Ishikawa (cell line): ENCODE data around the gene PSMG3.
A peak's percentile ranks its signal among the peaks of the same experiment; 100 is the strongest.

Experiments used
- CEBPB ChIP-seq: IDR thresholded peaks from 2 replicates; pipeline ENCODE4 v1.6.1; 2012
- CREB1 ChIP-seq: IDR thresholded peaks from 2 replicates; pipeline ENCODE4 v1.6.1; 2012; ENCODE audit warnings: low read depth
- EGR1 ChIP-seq: IDR thresholded peaks from 2 replicates; pipeline ENCODE4 v1.6.1; 2012
- EP300 ChIP-seq: IDR thresholded peaks from 2 replicates; pipeline ENCODE4 v1.6.1; 2012; ENCODE audit warnings: borderline replicate concordance
- FOXM1 ChIP-seq: IDR thresholded peaks from 2 replicates; pipeline ENCODE4 v1.6.1; 2012; ENCODE audit warnings: low read depth, borderline replicate concordance
- MAX ChIP-seq: IDR thresholded peaks from 2 replicates; pipeline ENCODE4 v1.6.1; 2012
- NFIC ChIP-seq: IDR thresholded peaks from 2 replicates; pipeline ENCODE4 v1.6.1; 2012
- RAD21 ChIP-seq: IDR thresholded peaks from 2 replicates; pipeline ENCODE4 v1.6.1; 2012; ENCODE audit warnings: low read depth
- REST ChIP-seq: IDR thresholded peaks from 2 replicates; pipeline ENCODE4 v1.6.1; 2012; ENCODE audit warnings: low read depth, mild to moderate bottlenecking
- TAF1 ChIP-seq: IDR thresholded peaks from 2 replicates; pipeline ENCODE4 v1.6.1; 2012; ENCODE audit warnings: low read depth, mild to moderate bottlenecking
- TCF12 ChIP-seq: IDR thresholded peaks from 2 replicates; pipeline ENCODE4 v1.6.1; 2012; ENCODE audit warnings: low read depth
- TEAD4 ChIP-seq: IDR thresholded peaks from 2 replicates; pipeline ENCODE4 v1.6.1; 2012
- USF1 ChIP-seq: IDR thresholded peaks from 2 replicates; pipeline ENCODE4 v1.6.1; 2012
- YY1 ChIP-seq: IDR thresholded peaks from 2 replicates; pipeline ENCODE4 v1.6.1; 2012; ENCODE audit warnings: low read depth
- ZBTB7A ChIP-seq: IDR thresholded peaks from 2 replicates; pipeline ENCODE4 v1.6.1; 2012; ENCODE audit warnings: low read depth

Gene PSMG3

GRCh38 chr7:1539181-1539881 is 30.5 kb downstream of the PSMG3 start:
- TF ChIP-seq ZBTB7A, result 0 out of 2 replicates have a peak, but pooled peaks have one; percentile 25
- TF ChIP-seq CREB1, result no peak

- no peak for TF ChIP-seq RAD21
- TF ChIP-seq REST, result peak; percentile 49; the same call in 1 of the 2 replicates
- no peak for TF ChIP-seq CEBPB
- no peak for TF ChIP-seq USF1
Measured at GRCh38 chr7:1538544-1539180, 31.2 kb downstream of the PSMG3 start.

- no peak for TF ChIP-seq CREB1
- peak; percentile 63 for TF ChIP-seq EGR1
- TF ChIP-seq EP300, result no peak
- peak; percentile 12; the same call in 1 of the 2 replicates for TF ChIP-seq TAF1
- TF ChIP-seq RAD21, result no peak
- TF ChIP-seq FOXM1, result no peak
- 0 out of 2 replicates have a peak, but pooled peaks have one; percentile 11 for TF ChIP-seq USF1
- no peak for TF ChIP-seq YY1
- TF ChIP-seq REST, result no peak
- TF ChIP-seq CEBPB, result no peak
- TF ChIP-seq MAX, result no peak; the same call in 1 of the 2 replicates
- TF ChIP-seq NFIC, result peak; percentile 85
- no peak; the same call in 1 of the 2 replicates for TF ChIP-seq ZBTB7A
- no peak for TF ChIP-seq TCF12
- peak; percentile 75 for TF ChIP-seq TEAD4
Measured at GRCh38 chr7:1537535-1538412, 32.1 kb downstream of the PSMG3 start.

GRCh38 chr7:1536743-1537534 is 32.9 kb downstream of the PSMG3 start:
- TF ChIP-seq NFIC (peak; percentile 69), TEAD4 (peak; percentile 97), MAX (peak; percentile 70), USF1 (no peak; the same call in 1 of the 2 replicates), ZBTB7A (peak; percentile 96), REST (no peak), TAF1 (peak; percentile 26; the same call in 1 of the 2 replicates), EP300 (peak; percentile 76; the same call in 1 of the 2 replicates), TCF12 (peak; percentile 86), YY1 (no peak), CREB1 (peak; percentile 50; the same call in 1 of the 2 replicates)
